Esophagus squamous epithelium (tissue), 4 donors: ENCODE data around the gene NYAP1.

Experiments
- CTCF ChIP-seq, 6 experiments: fragments of 450-650 bp in 4 of 6; fragments of 200-600 bp in 2 of 6; sonication (generic) in 2 of 6; IDR thresholded peaks; one replicate each; pipeline ENCODE4 v1.5.1; 2016 to 2019; ENCODE audit warnings: antibody characterized with exemption in 6 of 6, mild to moderate bottlenecking in 4 of 6, moderate library complexity in 4 of 6
- POLR2A ChIP-seq, 4 donors: fragments of 450-650 bp; IDR thresholded peaks; one replicate each; pipeline ENCODE4 v1.6.1; 2017; ENCODE audit warnings: antibody characterized with exemption in 4 of 4, mild to moderate bottlenecking in 4 of 4, moderate library complexity in 3 of 4

DNA sequence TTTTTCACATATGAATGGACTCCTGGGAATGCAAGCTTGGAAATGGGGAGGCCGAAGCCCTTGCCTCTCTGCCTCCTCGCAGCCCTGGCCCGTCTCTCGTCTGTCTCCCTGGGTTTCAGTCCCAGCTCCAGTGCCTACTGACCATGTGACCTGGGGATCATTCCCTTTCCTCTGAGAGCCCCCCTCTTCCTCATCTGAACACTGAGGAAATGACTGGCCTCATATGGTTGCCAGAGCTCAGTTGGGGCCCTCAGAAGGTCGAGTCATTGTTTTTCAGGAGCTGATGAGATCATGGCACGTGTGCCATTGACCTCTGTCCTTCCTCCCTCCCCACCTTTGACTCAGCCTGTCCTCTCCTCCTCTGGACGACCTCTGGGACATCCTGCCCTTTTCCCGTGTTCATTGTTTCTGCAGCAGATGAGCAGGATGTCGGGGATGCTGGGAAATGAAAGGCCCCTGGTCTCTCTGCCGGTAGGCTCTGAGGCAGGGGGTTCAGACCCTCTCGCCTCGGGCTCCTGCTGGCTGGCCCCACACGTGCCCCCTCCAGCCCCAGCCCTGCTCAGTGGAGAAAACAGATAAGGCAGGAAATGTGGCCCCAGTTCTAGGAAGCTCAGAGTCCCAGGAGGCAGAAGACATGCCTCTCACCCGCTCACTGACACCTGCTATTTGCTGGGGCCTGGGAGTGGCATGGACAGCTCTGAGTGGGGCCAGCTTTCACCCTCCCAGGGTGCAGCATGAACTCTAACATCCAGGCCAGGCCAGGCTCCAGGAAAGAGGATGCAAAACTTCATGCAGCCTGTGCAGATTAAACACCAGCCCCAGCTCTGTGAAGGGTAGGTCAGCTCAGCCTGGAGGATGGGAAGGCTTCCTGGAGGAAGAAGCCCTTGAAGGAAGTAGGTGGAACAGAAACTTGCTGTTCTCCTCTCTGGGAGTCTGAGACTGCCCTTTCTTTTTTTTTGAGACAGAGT lies 39.1 kb upstream of the NYAP1 start:
- TF ChIP-seq CTCF (IDR thresholded peaks at IDR 0.05): no peak
- TF ChIP-seq POLR2A (IDR thresholded peaks at IDR 0.05): no peak
